Type B pancreatic cell (in vitro differentiated cells): ENCODE measurements around the gene IRX6. TPM values are rescaled to one million over a fixed set of nuclear protein-coding genes. Genes with fewer than 3 reads are reported as not detected.

ENCODE experiments used
- DNase-seq: peaks from one replicate; pipeline ENCODE4 v3.0.0; 2021; ENCODE audit warnings: mixed read lengths; ENCODE audit not compliant: unreplicated experiment; ENCODE audit errors: extremely low spot score
- H3K27ac Mint-ChIP-seq: 2 replicates; pipeline ENCODE4 v1.8.0; 2021; ENCODE audit warnings: mild to moderate bottlenecking, mixed read lengths
- H3K27me3 Mint-ChIP-seq: 2 replicates; pipeline ENCODE4 v1.8.0; 2021; ENCODE audit warnings: mixed read lengths
- H3K36me3 Mint-ChIP-seq: 2 replicates; pipeline ENCODE4 v1.8.0; 2021; ENCODE audit warnings: mixed read lengths
- H3K4me1 Mint-ChIP-seq: one replicate; pipeline ENCODE4 v1.8.0; 2021; ENCODE audit warnings: mixed read lengths; ENCODE audit not compliant: unreplicated experiment
- H3K4me3 Mint-ChIP-seq: 2 replicates; pipeline ENCODE4 v1.8.0; 2021; ENCODE audit warnings: mild to moderate bottlenecking, mixed read lengths
- H3K9me3 Mint-ChIP-seq: 2 replicates; pipeline ENCODE4 v1.8.0; 2021; ENCODE audit warnings: mixed read lengths
- CTCF ChIP-seq: fragments of 200-600 bp; sonication (generic); conservative IDR thresholded peaks from 2 replicates; pipeline ENCODE4 v1.5.0; 2021; ENCODE audit warnings: antibody characterized with exemption, mild to moderate bottlenecking
- total RNA-seq: library from RNA; stranded (reverse); gene quantifications from 2 replicates; pipeline ENCODE4 v1.2.1, GENCODE V29; 2021; ENCODE audit warnings: low replicate concordance

IRX6 gene
- total RNA-seq, 1 donor from 2014 or later, result 1.5 TPM

GRCh38 chr16:55279598-55279997, 44.4 kb upstream of the IRX6 start:
- H3K27me3 Mint-ChIP-seq, result peaks cover 8% of the 10 kb centered on the region
- peaks cover 19% of the 10 kb centered on the region for H3K4me1 Mint-ChIP-seq
- H3K27ac Mint-ChIP-seq, result no peak overlapping the region
- no peaks in the 10 kb centered on the region for H3K36me3 Mint-ChIP-seq
- DNase-seq, result no peak
- no peak for TF ChIP-seq CTCF
- H3K9me3 Mint-ChIP-seq, result peaks cover 13% of the 10 kb centered on the region
- H3K4me3 Mint-ChIP-seq, result no peak overlapping the region

- H3K4me3 Mint-ChIP-seq, result no peak overlapping the region
- H3K27me3 Mint-ChIP-seq, result peaks cover 8% of the 10 kb centered on the region
- TF ChIP-seq CTCF, result no peak
- no peaks in the 10 kb centered on the region for H3K36me3 Mint-ChIP-seq
- H3K9me3 Mint-ChIP-seq, result peaks cover 13% of the 10 kb centered on the region
- H3K27ac Mint-ChIP-seq, result no peak overlapping the region
- peaks cover 14% of the 10 kb centered on the region for H3K4me1 Mint-ChIP-seq
- no peak for DNase-seq
These were observed 43.4 kb upstream of the IRX6 start for GRCh38 chr16:55280587-55280986.

DNA sequence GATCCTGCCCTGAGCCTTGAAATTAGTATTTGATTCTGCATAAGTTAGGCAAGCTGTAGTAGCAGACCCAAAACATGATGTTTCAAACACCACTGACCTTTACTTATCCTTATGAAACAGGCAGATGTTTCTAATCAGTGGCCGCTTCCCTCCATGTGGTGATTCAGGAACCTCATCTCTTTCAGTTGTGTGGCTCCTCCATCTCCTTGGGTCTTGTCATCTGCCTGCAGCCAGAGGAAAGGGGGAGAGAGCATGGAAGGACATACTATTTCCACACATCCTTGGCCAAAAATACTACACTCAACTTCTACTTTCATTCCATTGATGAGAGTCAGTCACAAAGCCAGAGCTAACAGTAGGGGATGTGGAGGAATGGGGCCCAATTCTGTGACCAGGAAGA, 41.6 kb upstream of the IRX6 start:
- H3K27ac Mint-ChIP-seq, result no peak overlapping the region
- H3K36me3 Mint-ChIP-seq, result peaks cover 4% of the 10 kb centered on the region
- TF ChIP-seq CTCF, result no peak
- peaks cover 16% of the 10 kb centered on the region for H3K9me3 Mint-ChIP-seq
- H3K27me3 Mint-ChIP-seq, result peaks cover 12% of the 10 kb centered on the region
- DNase-seq, result no peak
- peaks cover 13% of the 10 kb centered on the region for H3K4me1 Mint-ChIP-seq
- no peak overlapping the region for H3K4me3 Mint-ChIP-seq

DNA sequence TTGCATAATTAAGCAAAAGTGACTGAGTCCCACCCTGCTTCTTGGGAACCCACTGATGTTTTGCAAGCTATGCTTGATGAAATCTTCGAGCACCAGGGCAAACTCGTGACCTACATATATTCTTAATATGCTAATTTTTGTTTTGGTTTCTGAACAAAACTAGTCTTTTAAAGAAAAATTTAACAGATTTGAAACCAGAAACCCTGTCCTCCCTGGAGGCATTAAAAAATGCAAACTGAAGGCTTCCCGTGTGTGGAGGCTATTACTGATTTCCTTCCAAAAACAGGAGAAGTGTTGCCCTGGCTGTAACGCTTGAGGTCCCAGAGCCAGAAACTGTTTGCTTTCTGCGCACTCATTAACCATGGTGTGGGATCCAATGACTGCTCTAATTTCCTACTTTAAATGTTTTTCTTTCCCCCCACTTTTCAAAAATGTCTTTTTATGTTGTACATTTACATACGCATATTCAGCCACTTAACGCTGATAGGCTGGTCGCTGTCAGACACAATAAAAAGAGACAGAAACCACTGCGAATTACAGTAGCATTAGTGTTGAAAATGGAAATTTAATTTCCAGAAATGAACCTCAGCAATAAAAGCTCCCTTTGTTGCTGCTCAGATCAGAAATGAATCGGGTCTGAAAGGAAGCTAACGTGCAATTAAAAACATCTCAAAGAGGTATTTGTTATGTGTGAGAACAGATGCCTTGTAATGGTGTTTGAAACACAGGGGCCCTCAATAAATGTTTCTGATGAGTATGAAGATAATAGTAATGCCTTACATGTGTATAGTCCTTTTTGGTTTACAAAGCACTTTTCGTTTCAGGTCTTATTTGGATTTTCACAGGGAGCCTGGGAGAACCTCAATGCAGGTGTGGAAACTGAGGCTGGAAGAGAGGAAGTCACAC, 39.9 kb upstream of the IRX6 start:
- no peak for TF ChIP-seq CTCF
- Mint-ChIP-seq H3K9me3 (peaks cover 24% of the 10 kb centered on the region), H3K4me1 (peaks cover 13% of the 10 kb centered on the region), H3K27ac (no peak overlapping the region), H3K4me3 (no peak overlapping the region), H3K27me3 (peaks cover 13% of the 10 kb centered on the region), H3K36me3 (peaks cover 4% of the 10 kb centered on the region)
- no peak for DNase-seq

- Mint-ChIP-seq H3K36me3 (peaks cover 4% of the 10 kb centered on the region), H3K4me1 (peaks cover 13% of the 10 kb centered on the region), H3K9me3 (peaks cover 24% of the 10 kb centered on the region), H3K27ac (no peak overlapping the region), H3K27me3 (peaks cover 13% of the 10 kb centered on the region), H3K4me3 (no peak overlapping the region)
- no peak for DNase-seq
- no peak for TF ChIP-seq CTCF
These were observed 39.3 kb upstream of the IRX6 start for GRCh38 chr16:55284718-55285099.
